Caco-2 (cell line): ENCODE results near the gene MFSD6. TPM values are rescaled to one million over a fixed set of nuclear protein-coding genes. Genes with fewer than 3 reads are reported as not detected.

Source experiments
- BruUV-seq: library from RNA; stranded (reverse); fragments of 400-500 nt; replicated peaks from 2 replicates; lab custom pipeline; 2021; lab: Mats Ljungman, UMichigan
- CTCF ChIA-PET: fragments of 300-600 bp; sonication (Branson Sonifier 250); formaldehyde crosslinking; loops from one replicate; lab custom pipeline; 2022; ENCODE audit warnings: antibody characterized with exemption; lab: Charles Lee
- POLR2A ChIA-PET: fragments of 300-600 bp; sonication (Branson Sonifier 250); formaldehyde crosslinking; loops from one replicate; lab custom pipeline; 2022; ENCODE audit warnings: antibody characterized with exemption; lab: Charles Lee
- DNase-seq, 2 experiments: peaks; one replicate each; pipeline versions ENCODE4 v3.0.0 to v3.0.0-alpha.2; 2020 to 2022
- H3K27me3 ChIP-seq: replicated peaks from 2 replicates; pipeline ENCODE4 v1.6.0; 2011; ENCODE audit warnings: low read length; ENCODE audit not compliant: control insufficient read depth, insufficient read depth
- H3K36me3 ChIP-seq: 2 replicates; pipeline ENCODE4 v1.5.1; 2011; ENCODE audit warnings: low read length; ENCODE audit not compliant: control insufficient read depth, insufficient read depth
- H3K4me1 ChIP-seq: fragments of 250-450 bp; sonication (Bioruptor Pico); 2 replicates; pipeline ENCODE4 v1.5.1; 2020; ENCODE audit warnings: mild to moderate bottlenecking
- H3K4me3 ChIP-seq: 2 replicates; pipeline ENCODE4 v1.5.1; 2011; ENCODE audit warnings: low read depth, mild to moderate bottlenecking, control low read depth, low read length
- H3K9me3 ChIP-seq: fragments of 250-450 bp; sonication (Bioruptor Pico); 2 replicates; pipeline ENCODE4 v1.5.1; 2020; ENCODE audit warnings: mild to moderate bottlenecking, moderate library complexity
- H3K27ac Mint-ChIP-seq: one replicate; pipeline ENCODE4 v1.8.0; 2022; ENCODE audit warnings: mixed read lengths; ENCODE audit not compliant: unreplicated experiment
- H3K27me3 Mint-ChIP-seq: one replicate; pipeline ENCODE4 v1.8.0; 2022; ENCODE audit warnings: mixed read lengths; ENCODE audit not compliant: insufficient read depth, unreplicated experiment
- H3K36me3 Mint-ChIP-seq: one replicate; pipeline ENCODE4 v1.8.0; 2022; ENCODE audit warnings: mild to moderate bottlenecking, mixed read lengths; ENCODE audit not compliant: insufficient read depth, unreplicated experiment
- H3K4me1 Mint-ChIP-seq: one replicate; pipeline ENCODE4 v1.8.0; 2022; ENCODE audit warnings: low read depth, mixed read lengths; ENCODE audit not compliant: unreplicated experiment
- H3K4me3 Mint-ChIP-seq: one replicate; pipeline ENCODE4 v1.8.0; 2022; ENCODE audit warnings: mild to moderate bottlenecking, moderate library complexity, mixed read lengths; ENCODE audit not compliant: unreplicated experiment
- H3K9me3 Mint-ChIP-seq: one replicate; pipeline ENCODE4 v1.8.0; 2022; ENCODE audit warnings: mixed read lengths; ENCODE audit not compliant: unreplicated experiment
- intact Hi-C: fragments of 100-400 bp; cut with micrococcal nuclease; formaldehyde crosslinking; loops from one replicate; pipeline ENCODE4 v1.10.0; 2022; ENCODE audit not compliant: unreplicated experiment
- total RNA-seq: library from RNA; stranded (reverse); gene quantifications from 2 replicates; pipeline ENCODE4 v1.2.3, GENCODE V29; 2022
- TF ChIP-seq, protein P1 (sequence below), 2 experiments: fragments of 200-600 bp in 1 of 2; IDR thresholded peaks; 1 replicate in 1 of 2; 2 replicates in 1 of 2; pipeline versions ENCODE4 v1.5.1 to v1.8.0; 2011 to 2022; ENCODE audit warnings: antibody characterized with exemption in 1 of 2, control low read depth in 1 of 2, inconsistent platforms in 1 of 2, low read depth in 1 of 2, low read length in 1 of 2, mild to moderate bottlenecking in 1 of 2, moderate library complexity in 1 of 2; ENCODE audit not compliant: insufficient read depth in 1 of 2, severe bottlenecking in 1 of 2, unreplicated experiment in 1 of 2

MFSD6 gene
- total RNA-seq, 1 experiment from 2014 or later = 11.1 TPM

DNA sequence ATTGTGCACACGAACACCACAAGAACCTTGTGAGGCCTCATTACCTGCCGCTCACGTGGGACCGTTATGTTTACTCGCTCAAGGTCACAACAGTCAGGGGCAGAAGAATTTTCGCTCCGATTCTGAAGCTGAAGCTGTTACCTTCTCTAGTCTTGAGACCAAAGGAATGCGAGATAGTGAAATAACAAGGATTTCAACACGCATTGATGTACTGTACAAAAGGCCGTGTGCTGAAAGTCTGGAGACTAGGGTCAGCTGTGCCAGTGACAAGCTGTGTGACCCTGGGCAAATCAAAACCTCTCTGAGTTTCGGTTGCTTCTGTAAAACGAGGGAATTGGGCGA, 125.8 kb downstream of the MFSD6 start:
- Mint-ChIP-seq H3K4me1 (peaks cover 30% of the 10 kb centered on the region), H3K9me3 (peaks cover 8% of the 10 kb centered on the region), H3K36me3 (peaks cover 16% of the 10 kb centered on the region), H3K27ac (peak overlapping the region; percentile 87), H3K27me3 (no peaks in the 10 kb centered on the region), H3K4me3 (peak overlapping the region; percentile 81)
- TF ChIP-seq, protein P1, sequence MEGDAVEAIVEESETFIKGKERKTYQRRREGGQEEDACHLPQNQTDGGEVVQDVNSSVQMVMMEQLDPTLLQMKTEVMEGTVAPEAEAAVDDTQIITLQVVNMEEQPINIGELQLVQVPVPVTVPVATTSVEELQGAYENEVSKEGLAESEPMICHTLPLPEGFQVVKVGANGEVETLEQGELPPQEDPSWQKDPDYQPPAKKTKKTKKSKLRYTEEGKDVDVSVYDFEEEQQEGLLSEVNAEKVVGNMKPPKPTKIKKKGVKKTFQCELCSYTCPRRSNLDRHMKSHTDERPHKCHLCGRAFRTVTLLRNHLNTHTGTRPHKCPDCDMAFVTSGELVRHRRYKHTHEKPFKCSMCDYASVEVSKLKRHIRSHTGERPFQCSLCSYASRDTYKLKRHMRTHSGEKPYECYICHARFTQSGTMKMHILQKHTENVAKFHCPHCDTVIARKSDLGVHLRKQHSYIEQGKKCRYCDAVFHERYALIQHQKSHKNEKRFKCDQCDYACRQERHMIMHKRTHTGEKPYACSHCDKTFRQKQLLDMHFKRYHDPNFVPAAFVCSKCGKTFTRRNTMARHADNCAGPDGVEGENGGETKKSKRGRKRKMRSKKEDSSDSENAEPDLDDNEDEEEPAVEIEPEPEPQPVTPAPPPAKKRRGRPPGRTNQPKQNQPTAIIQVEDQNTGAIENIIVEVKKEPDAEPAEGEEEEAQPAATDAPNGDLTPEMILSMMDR (IDR thresholded peaks at IDR 0.05; ENCODE audit: insufficient read depth in 1 of 2, low read depth in 1 of 2, low read length in 1 of 2, severe bottlenecking in 1 of 2, unreplicated experiment in 1 of 2) = no peak
- Histone ChIP-seq H3K36me3 (no peaks in the 10 kb centered on the region), H3K4me1 (peaks cover 34% of the 10 kb centered on the region), H3K4me3 (peak overlapping the region; percentile 72), H3K9me3 (peaks cover 10% of the 10 kb centered on the region), H3K27me3 (no peaks in the 10 kb centered on the region)
- ChIA-PET CTCF (interaction anchor here (0.7 kb wide), 1 partner anchor 13 kb away, joined by 3 read pairs; no protein-coding TSS in a partner anchor), POLR2A (interaction anchor here (0.6 to 0.9 kb wide), 2 partner anchors 28 to 480 kb away, joined by 3 to 4 read pairs; partner anchors contain the start of gene STAT1)
- no TSS peak for BruUV-seq
- DNase-seq = no peak
- intact Hi-C loops = loop anchor here (1.0 kb wide), 2 partner anchors 44 to 75 kb away; no protein-coding TSS in a partner anchor

DNA sequence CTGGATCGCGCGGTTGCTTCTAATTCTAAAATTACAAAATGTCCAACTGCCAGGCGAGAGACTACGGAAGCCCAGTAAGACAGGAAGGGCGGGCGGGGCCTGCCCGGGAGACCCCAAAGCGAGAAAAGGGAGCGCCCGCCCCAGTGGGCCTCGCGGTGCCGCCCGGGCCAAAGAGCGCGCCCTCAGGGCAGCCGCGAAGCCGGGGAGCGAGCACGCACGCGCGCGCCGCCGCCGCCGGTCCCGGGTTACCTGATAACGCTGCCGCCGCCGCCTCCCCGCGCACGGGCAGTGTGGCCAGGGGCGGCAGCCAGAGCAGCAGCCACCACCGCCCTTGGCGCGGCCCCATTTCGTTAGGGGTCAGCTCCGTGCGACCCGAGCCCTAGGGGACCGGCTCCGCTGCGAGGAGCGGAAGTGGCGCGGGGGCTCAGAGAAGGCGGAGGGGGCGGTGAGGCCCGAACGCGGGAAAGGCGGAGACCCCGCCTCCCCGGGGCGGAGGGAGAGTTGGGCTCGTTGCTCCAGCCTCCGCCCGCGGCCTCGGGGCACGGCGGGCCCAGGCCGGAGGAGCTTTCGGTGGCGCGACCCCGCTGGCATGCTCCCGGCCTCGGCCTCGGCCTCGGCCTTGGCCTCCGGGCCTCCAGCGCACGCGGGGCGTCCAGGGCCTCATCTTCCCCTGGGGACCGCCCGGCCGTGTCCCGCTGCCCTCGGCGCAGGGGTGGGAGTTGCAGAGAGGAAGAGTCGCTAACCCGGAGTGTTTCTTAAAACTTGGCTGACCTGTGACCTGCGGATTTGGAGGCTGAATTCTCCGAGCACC, 126.4 kb downstream of the MFSD6 start, which contains the start of gene NEMP2:
Gene NEMP2 (minus strand): TSS at position 413 of the 811 bp plus-strand sequence. CDS start 67 bp downstream, at position 346.
- Histone ChIP-seq H3K4me3 (peak within 1 kb of the TSS; percentile 72), H3K36me3 (no peaks in the 10 kb centered on the region), H3K4me1 (peaks cover 29% of the 10 kb centered on the region), H3K27me3 (no peaks in the 10 kb centered on the region), H3K9me3 (peaks cover 16% of the 10 kb centered on the region)
- Mint-ChIP-seq H3K9me3 (peaks cover 14% of the 10 kb centered on the region), H3K36me3 (peaks cover 16% of the 10 kb centered on the region), H3K27me3 (no peaks in the 10 kb centered on the region), H3K4me3 (peak within 1 kb of the TSS; percentile 81), H3K4me1 (peaks cover 25% of the 10 kb centered on the region), H3K27ac (peak within 1 kb of the TSS; percentile 87)
- intact Hi-C loops = loop anchor here (1.0 kb wide), 2 partner anchors 44 to 75 kb away; no protein-coding TSS in a partner anchor
- DNase-seq = peak; percentile 92 to 93
- ChIA-PET CTCF (interaction anchor here (0.7 kb wide), 1 partner anchor 12 kb away, joined by 3 read pairs; no protein-coding TSS in a partner anchor), POLR2A (interaction anchor here (0.6 to 0.9 kb wide), 2 partner anchors 28 to 480 kb away, joined by 3 to 4 read pairs; partner anchors contain the start of gene STAT1)
- TF ChIP-seq, protein P1 (IDR thresholded peaks at IDR 0.05; ENCODE audit: insufficient read depth in 1 of 2, low read depth in 1 of 2, low read length in 1 of 2, severe bottlenecking in 1 of 2, unreplicated experiment in 1 of 2) = no peak
- BruUV-seq = no TSS peak

DNA sequence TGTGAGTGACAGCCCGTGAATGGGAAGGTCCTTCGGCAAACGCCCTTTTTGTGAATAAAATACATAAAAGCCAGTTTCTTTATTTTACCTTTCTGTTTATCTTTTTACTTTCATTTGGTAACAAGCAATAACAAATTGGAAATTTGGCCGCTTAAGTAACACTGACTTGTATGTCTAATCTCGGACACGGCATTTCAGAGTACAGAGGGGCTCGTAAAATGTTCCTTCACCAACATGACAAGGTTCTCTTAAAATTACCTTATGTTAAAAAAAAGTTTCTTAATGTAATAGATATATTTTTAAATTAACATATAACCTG, 126.9 kb downstream of the MFSD6 start:
- Mint-ChIP-seq H3K27ac (peak overlapping the region; percentile 87), H3K4me3 (peak overlapping the region; percentile 81), H3K27me3 (no peaks in the 10 kb centered on the region), H3K36me3 (peaks cover 20% of the 10 kb centered on the region), H3K4me1 (peaks cover 19% of the 10 kb centered on the region), H3K9me3 (peaks cover 20% of the 10 kb centered on the region)
- DNase-seq = no peak
- CTCF ChIA-PET = no interaction called here
- TSS peak; percentile 63 for BruUV-seq
- no peaks in the 10 kb centered on the region for H3K36me3 ChIP-seq
- H3K9me3 ChIP-seq = peaks cover 21% of the 10 kb centered on the region
- intact Hi-C loops = no loop called here
- POLR2A ChIA-PET = no interaction called here
- TF ChIP-seq, protein P1 (IDR thresholded peaks at IDR 0.05; ENCODE audit: insufficient read depth in 1 of 2, low read depth in 1 of 2, low read length in 1 of 2, severe bottlenecking in 1 of 2, unreplicated experiment in 1 of 2) = no peak
- H3K4me1 ChIP-seq = peaks cover 23% of the 10 kb centered on the region
- no peaks in the 10 kb centered on the region for H3K27me3 ChIP-seq
- peak overlapping the region; percentile 72 for H3K4me3 ChIP-seq
